ENCODE data around the gene KLF11.

The KLF11 gene

GRCh38 chr2:10038716-10039115, 4.6 kb upstream of the KLF11 start:
- DNase-seq (ENCODE audit: low read depth) = no peak
- no peak overlapping the region for H3K4me3 ChIP-seq (replicated peaks; ENCODE audit: low read depth, low read length)
- TF ChIP-seq CTCF (IDR thresholded peaks at IDR 0.05; ENCODE audit: low read length, missing control alignments) = no peak

- TF ChIP-seq CTCF (IDR thresholded peaks at IDR 0.05; ENCODE audit: low read length, missing control alignments) = no peak
- H3K4me3 ChIP-seq (replicated peaks; ENCODE audit: low read depth, low read length) = no peak overlapping the region
- no peak for DNase-seq (ENCODE audit: low read depth)
Measured at GRCh38 chr2:10039658-10040410, 3.5 kb upstream of the KLF11 start.

GRCh38 chr2:10041711-10042110, 1.6 kb upstream of the KLF11 start:
- H3K4me3 ChIP-seq (replicated peaks; ENCODE audit: low read depth, low read length) = no peak overlapping the region
- DNase-seq (ENCODE audit: low read depth) = no peak
- no peak for TF ChIP-seq CTCF (IDR thresholded peaks at IDR 0.05; ENCODE audit: low read length, missing control alignments)

GRCh38 chr2:10042301-10043161, 819 bp upstream of the KLF11 start:
- no peak for TF ChIP-seq CTCF (IDR thresholded peaks at IDR 0.05; ENCODE audit: low read length, missing control alignments)
- peak; percentile 81 for DNase-seq (ENCODE audit: low read depth)

GRCh38 chr2:10043906-10044601, 704 bp downstream of the KLF11 start:
- peak overlapping the region; percentile 56 for H3K4me3 ChIP-seq (replicated peaks; ENCODE audit: low read depth, low read length)
- TF ChIP-seq CTCF (IDR thresholded peaks at IDR 0.05; ENCODE audit: low read length, missing control alignments) = no peak
- DNase-seq (ENCODE audit: low read depth) = peak; percentile 94

More at GRCh38 chr2:10042301-10043161, 819 bp upstream of the KLF11 start:
- peak overlapping the region; percentile 56 for H3K4me3 ChIP-seq (replicated peaks; ENCODE audit: low read depth, low read length)

GRCh38 chr2:10045561-10046355, 2.4 kb downstream of the KLF11 start:
- H3K4me3 ChIP-seq (replicated peaks; ENCODE audit: low read depth, low read length) = no peak overlapping the region
- DNase-seq (ENCODE audit: low read depth) = no peak
- no peak for TF ChIP-seq CTCF (IDR thresholded peaks at IDR 0.05; ENCODE audit: low read length, missing control alignments)

All from fibroblast of pulmonary artery (primary cell).